Tibial artery (tissue), 4 donors: Measurements from ENCODE around the gene C1orf105.
A peak's percentile ranks its signal among the peaks of the same experiment; 100 is the strongest.

Experiments
- DNase-seq, 2 donors: peaks; one replicate each; pipeline ENCODE4 v3.0.0-alpha.2; 2019
- H3K27ac ChIP-seq, 2 donors: fragments of 200-600 bp; sonication (generic) in 1 of 2; 1 replicate in 1 of 2; 2 replicates in 1 of 2; pipeline ENCODE4 v1.5.1; 2018 to 2019; ENCODE audit warnings: mild to moderate bottlenecking in 1 of 2
- H3K27me3 ChIP-seq, 2 donors: fragments of 200-600 bp; sonication (generic) in 1 of 2; one replicate each; pipeline versions ENCODE4 v1.5.1 to v1.6.0; 2016 to 2019
- H3K36me3 ChIP-seq, 3 donors: fragments of 200-600 bp; sonication (generic) in 2 of 3; one replicate each; pipeline ENCODE4 v1.5.1; 2016 to 2019; ENCODE audit warnings: mild to moderate bottlenecking in 2 of 3
- H3K4me1 ChIP-seq, 4 donors: fragments of 200-600 bp; sonication (generic) in 2 of 4; 1 replicate in 3 of 4; 2 replicates in 1 of 4; pipeline ENCODE4 v1.5.1; 2016 to 2019
- H3K4me3 ChIP-seq, 2 donors: fragments of 200-600 bp; sonication (generic) in 1 of 2; 1 replicate in 1 of 2; 2 replicates in 1 of 2; pipeline ENCODE4 v1.5.1; 2018 to 2019; ENCODE audit warnings: mild to moderate bottlenecking in 2 of 2
- H3K9me3 ChIP-seq, 3 donors: fragments of 200-600 bp; sonication (generic) in 1 of 3; one replicate each; pipeline ENCODE4 v1.5.1; 2016 to 2019
- CTCF ChIP-seq, 2 experiments: fragments of 200-600 bp in 1 of 2; fragments of 450-650 bp in 1 of 2; IDR thresholded peaks; one replicate each; pipeline ENCODE4 v1.5.1; 2017 to 2019; ENCODE audit warnings: antibody characterized with exemption in 2 of 2, mild to moderate bottlenecking in 1 of 2, moderate library complexity in 1 of 2
- intact Hi-C: fragments of 100-400 bp; cut with DNase I; formaldehyde crosslinking; loops from one replicate; pipeline ENCODE4 v1.15.0; 2023; ENCODE audit warnings: low total_unique reads

C1orf105 gene

DNA sequence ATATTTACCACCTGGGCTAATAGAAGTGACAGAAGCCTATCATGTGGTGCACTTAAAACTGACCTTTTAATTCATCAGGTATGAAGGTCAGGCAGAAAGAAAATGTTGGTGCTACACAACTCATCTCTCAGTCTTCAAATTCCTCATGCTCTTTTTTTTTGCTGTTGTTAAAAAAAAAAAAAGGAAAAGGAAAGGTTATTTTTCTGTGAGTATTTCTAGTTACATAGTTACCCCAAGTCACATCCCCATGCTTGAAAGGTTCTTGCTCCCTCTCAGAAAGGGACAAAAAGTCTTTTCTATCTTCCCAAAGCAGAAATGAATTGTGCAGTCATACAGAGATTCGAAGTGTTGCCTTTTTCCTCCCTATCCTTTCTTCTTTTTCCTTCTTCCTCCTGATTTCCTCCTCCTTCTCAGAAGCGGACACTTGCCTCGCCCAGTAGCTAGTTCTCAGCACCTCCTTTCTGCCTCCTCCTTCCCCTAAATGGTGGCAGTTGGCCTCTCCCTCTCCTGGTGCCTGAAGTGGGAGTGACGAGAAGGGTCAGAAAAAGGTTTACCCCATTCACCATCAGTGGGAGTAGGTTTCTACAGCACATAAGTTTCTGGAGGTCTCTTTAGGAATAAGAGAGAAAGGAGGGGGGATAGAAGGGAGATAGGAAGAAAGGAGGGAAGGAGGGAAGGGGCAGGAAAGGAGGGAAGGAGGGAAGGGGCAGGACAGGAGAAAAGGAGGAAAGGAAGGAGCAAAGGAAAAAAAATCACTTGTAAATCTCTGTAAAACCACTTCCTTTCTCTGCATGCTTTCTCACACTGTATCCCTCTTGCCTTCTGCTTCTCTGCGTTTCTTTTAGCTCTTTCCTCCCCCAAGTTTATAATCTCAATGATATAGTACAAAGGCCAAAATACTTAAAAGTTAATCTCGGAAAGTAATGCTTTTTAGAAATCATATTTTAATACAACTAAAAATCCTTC is 20.4 kb upstream of the C1orf105 start:
- H3K4me1 ChIP-seq, result peaks cover 0 to 66% (median 30%) of the 10 kb centered on the region in 4 donors
- no peak for DNase-seq
- peak overlapping the region; percentile 74 to 77 for H3K27ac ChIP-seq

DNA sequence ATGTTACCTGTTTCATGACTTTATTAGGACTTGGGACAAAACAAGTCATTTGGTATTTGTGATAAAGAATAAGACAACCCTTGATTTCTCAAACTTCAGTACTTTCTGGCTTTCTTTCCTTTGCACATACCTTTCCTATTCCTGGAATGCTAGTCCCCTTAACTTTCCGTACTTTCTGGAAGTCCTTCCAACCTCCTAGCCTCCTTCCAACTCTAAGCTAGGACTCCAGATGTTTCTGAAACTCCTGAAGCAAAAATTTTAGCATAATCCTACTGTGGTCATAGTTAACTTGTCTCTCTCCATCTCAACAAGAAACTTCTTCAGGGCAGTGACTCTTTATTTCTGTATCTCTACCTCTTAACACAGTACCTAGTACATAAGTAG is 19.8 kb upstream of the C1orf105 start:
- H3K9me3 ChIP-seq, result no peaks in the 10 kb centered on the region
- DNase-seq, result no peak
- intact Hi-C loops, result loop anchor here (5.0 kb wide), 1 partner anchor 308 kb away; no protein-coding TSS in a partner anchor
- H3K4me1 ChIP-seq, result peaks cover 0 to 66% (median 30%) of the 10 kb centered on the region in 4 donors
- H3K27ac ChIP-seq, result peak overlapping the region; percentile 74 to 77
- no peak overlapping the region for H3K4me3 ChIP-seq
- no peaks in the 10 kb centered on the region for H3K27me3 ChIP-seq
- H3K36me3 ChIP-seq, result no peaks in the 10 kb centered on the region
- no peak for TF ChIP-seq CTCF (IDR thresholded peaks at IDR 0.05)

More for the DNA sequence above, 20.4 kb upstream of the C1orf105 start:
- H3K36me3 ChIP-seq, result no peaks in the 10 kb centered on the region
- H3K4me3 ChIP-seq, result no peak overlapping the region
- intact Hi-C loops, result loop anchor here (5.0 to 10.0 kb wide), 3 partner anchors 55 to 308 kb away; no protein-coding TSS in a partner anchor
- TF ChIP-seq CTCF (IDR thresholded peaks at IDR 0.05), result no peak
- H3K9me3 ChIP-seq, result no peaks in the 10 kb centered on the region
- no peaks in the 10 kb centered on the region for H3K27me3 ChIP-seq

- peak overlapping the region; percentile 74 to 77 for H3K27ac ChIP-seq
These were observed 19.0 kb upstream of the C1orf105 start for GRCh38 chr1:172401477-172401876.

DNA sequence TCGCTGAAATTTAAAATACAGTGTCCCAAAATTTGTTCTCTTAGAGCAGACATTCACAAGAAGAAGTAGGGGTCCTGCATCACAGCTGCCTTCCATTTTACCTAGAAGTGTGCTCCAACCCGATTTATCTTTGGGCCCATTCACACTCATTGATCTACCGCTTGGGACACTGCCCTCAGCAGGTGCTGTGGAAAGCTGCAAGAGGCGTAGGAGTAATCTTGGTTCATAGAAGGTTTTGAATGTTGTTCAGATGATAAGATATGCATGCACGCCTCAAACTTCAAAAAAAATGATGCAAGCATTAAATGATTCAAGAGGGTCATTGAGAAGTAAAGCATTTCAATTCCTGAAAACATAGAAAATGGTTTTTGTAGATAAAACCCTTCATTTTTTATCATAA is 18.6 kb upstream of the C1orf105 start:
- intact Hi-C loops, result loop anchor here (5.0 kb wide), 1 partner anchor 310 kb away; no protein-coding TSS in a partner anchor
- no peak for DNase-seq

More at GRCh38 chr1:172401477-172401876, 19.0 kb upstream of the C1orf105 start:
- Histone ChIP-seq H3K36me3 (no peaks in the 10 kb centered on the region), H3K9me3 (no peaks in the 10 kb centered on the region), H3K4me1 (peaks cover 0 to 66% (median 30%) of the 10 kb centered on the region in 4 donors), H3K4me3 (no peak overlapping the region), H3K27me3 (no peaks in the 10 kb centered on the region)
- intact Hi-C loops, result loop anchor here (5.0 kb wide), 1 partner anchor 309 kb away; no protein-coding TSS in a partner anchor
- no peak for TF ChIP-seq CTCF (IDR thresholded peaks at IDR 0.05)
- no peak for DNase-seq

More for the DNA sequence above, 18.6 kb upstream of the C1orf105 start:
- TF ChIP-seq CTCF (IDR thresholded peaks at IDR 0.05), result no peak
- Histone ChIP-seq H3K4me3 (no peak overlapping the region), H3K27ac (peak overlapping the region in 1 of 2 donors; percentile 74), H3K27me3 (no peaks in the 10 kb centered on the region), H3K36me3 (no peaks in the 10 kb centered on the region), H3K9me3 (no peaks in the 10 kb centered on the region), H3K4me1 (peaks cover 0 to 64% (median 30%) of the 10 kb centered on the region in 4 donors)
